NB4 (cell line): ENCODE results near the gene KIF2C.

Experiments used
- MAX ChIP-seq: IDR thresholded peaks from 2 replicates; pipeline ENCODE4 v1.6.1; 2011; ENCODE audit warnings: low read depth, low read length
- POLR2A ChIP-seq: IDR thresholded peaks from 2 replicates; pipeline ENCODE4 v1.6.1; 2011; ENCODE audit warnings: mild to moderate bottlenecking; ENCODE audit not compliant: insufficient read length; ENCODE audit errors: extremely low read depth
- TF ChIP-seq, protein P1 (sequence below): IDR thresholded peaks from one replicate; pipeline ENCODE4 v1.5.1; 2012; ENCODE audit warnings: low read depth, low read length

- TF ChIP-seq, protein P1, sequence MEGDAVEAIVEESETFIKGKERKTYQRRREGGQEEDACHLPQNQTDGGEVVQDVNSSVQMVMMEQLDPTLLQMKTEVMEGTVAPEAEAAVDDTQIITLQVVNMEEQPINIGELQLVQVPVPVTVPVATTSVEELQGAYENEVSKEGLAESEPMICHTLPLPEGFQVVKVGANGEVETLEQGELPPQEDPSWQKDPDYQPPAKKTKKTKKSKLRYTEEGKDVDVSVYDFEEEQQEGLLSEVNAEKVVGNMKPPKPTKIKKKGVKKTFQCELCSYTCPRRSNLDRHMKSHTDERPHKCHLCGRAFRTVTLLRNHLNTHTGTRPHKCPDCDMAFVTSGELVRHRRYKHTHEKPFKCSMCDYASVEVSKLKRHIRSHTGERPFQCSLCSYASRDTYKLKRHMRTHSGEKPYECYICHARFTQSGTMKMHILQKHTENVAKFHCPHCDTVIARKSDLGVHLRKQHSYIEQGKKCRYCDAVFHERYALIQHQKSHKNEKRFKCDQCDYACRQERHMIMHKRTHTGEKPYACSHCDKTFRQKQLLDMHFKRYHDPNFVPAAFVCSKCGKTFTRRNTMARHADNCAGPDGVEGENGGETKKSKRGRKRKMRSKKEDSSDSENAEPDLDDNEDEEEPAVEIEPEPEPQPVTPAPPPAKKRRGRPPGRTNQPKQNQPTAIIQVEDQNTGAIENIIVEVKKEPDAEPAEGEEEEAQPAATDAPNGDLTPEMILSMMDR = no peak
- TF ChIP-seq POLR2A (no peak), MAX (no peak)
These were observed 21.5 kb upstream of the KIF2C start for GRCh38 chr1:44718091-44718490.
